SH-SY5Y (cell line): Measurements from ENCODE around the gene BCAP31.

Source experiments
- GATA2 ChIP-seq: IDR thresholded peaks from 2 replicates; pipeline ENCODE4 v1.6.1; 2011; ENCODE audit warnings: mild to moderate bottlenecking, low read depth, low read length
- GATA3 ChIP-seq: IDR thresholded peaks from 2 replicates; pipeline ENCODE4 v1.6.1; 2011; ENCODE audit warnings: low read depth, mild to moderate bottlenecking, low read length, moderate library complexity

DNA sequence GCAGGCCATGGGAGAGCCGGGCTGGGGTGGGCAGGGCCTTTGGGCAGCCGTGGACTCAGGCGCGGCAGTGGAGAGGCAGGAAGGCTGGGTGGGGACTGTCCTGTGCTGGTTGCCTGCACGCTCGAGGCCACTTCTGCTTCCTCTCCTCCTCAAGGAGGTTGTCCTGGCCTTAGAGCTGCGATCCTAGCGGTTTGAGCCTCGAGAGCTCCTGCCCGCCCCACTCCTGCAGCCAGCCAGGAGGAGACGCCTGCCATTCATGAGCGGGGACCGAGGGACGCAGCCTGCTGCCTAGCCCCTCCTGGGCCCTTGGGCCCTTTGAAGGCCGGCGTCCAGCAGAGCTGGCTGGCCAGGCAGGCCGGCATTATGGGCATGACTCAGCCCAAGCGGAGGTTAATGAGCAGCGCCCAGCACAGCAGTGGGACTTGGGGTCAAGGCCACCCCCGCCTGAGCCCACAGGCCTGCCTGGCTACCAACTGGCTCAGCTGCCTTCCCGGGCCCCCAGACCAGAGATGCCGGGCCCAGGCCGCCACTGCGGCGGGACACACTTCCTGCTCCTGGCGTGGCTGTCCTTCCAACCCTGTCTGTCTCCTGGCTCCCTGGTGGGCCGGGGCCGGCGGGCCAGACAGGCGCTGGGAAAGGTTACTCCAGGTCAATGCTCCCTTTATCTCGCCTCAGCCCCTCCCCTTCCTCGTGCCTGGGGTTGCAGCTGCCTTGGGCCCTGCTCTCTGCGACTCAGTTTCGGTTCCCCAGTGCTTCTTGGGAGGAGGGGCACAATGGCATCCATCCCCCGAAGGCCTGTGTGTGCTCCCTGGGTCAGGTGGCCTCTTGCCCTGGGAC lies 2.3 kb upstream of the BCAP31 start:
- TF ChIP-seq GATA2: no peak
- no peak for TF ChIP-seq GATA3
